MM.1S (cell line): ENCODE data around the gene ADGRF1.

Experiments used
- DNase-seq: peaks from one replicate; pipeline ENCODE4 v3.0.0-alpha.2; 2015
- H2AFZ ChIP-seq: fragments of 300-600 bp; sonication (generic); 2 replicates; pipeline ENCODE4 v1.6.0; 2016; ENCODE audit warnings: antibody characterized with exemption, low read length
- H3F3A ChIP-seq: fragments of 300-600 bp; sonication (generic); 2 replicates; pipeline ENCODE4 v1.6.1; 2016; ENCODE audit warnings: mild to moderate bottlenecking, antibody characterized with exemption, low read length, moderate library complexity, mixed read lengths; ENCODE audit not compliant: insufficient read depth
- H3K27ac ChIP-seq: fragments of 300-600 bp; sonication (generic); 2 replicates; pipeline ENCODE4 v1.5.1; 2016; ENCODE audit warnings: mild to moderate bottlenecking, low read length
- H3K27me3 ChIP-seq: fragments of 300-600 bp; sonication (generic); replicated peaks from 2 replicates; pipeline ENCODE4 v1.6.0; 2016; ENCODE audit warnings: low read length; ENCODE audit not compliant: insufficient read depth
- H3K36me3 ChIP-seq: fragments of 300-600 bp; sonication (generic); replicated peaks from 2 replicates; pipeline ENCODE4 v1.6.1; 2016; ENCODE audit warnings: mild to moderate bottlenecking, low read length, mixed read lengths; ENCODE audit not compliant: insufficient read depth
- H3K4me1 ChIP-seq: fragments of 300-600 bp; sonication (generic); 2 replicates; pipeline ENCODE4 v1.6.1; 2016; ENCODE audit warnings: low read length, mixed read lengths
- H3K4me2 ChIP-seq: fragments of 300-600 bp; sonication (generic); 2 replicates; pipeline ENCODE4 v1.6.0; 2016; ENCODE audit warnings: low read depth, low read length
- H3K4me3 ChIP-seq: fragments of 300-600 bp; sonication (generic); 2 replicates; pipeline ENCODE4 v1.5.1; 2016; ENCODE audit warnings: low read length, mixed read lengths
- H3K79me2 ChIP-seq: fragments of 300-600 bp; sonication (generic); 2 replicates; pipeline ENCODE4 v1.6.1; 2016; ENCODE audit warnings: mixed run types, low read length, mixed read lengths
- H3K9ac ChIP-seq: fragments of 300-600 bp; sonication (generic); 2 replicates; pipeline ENCODE4 v1.6.1; 2016; ENCODE audit warnings: low read length, mixed read lengths
- H3K9me2 ChIP-seq: fragments of 300-600 bp; sonication (generic); replicated peaks from 2 replicates; pipeline ENCODE4 v1.6.1; 2016; ENCODE audit warnings: mild to moderate bottlenecking, low read length, mixed read lengths; ENCODE audit not compliant: insufficient read depth
- H3K9me3 ChIP-seq: fragments of 300-600 bp; sonication (generic); replicated peaks from 2 replicates; pipeline ENCODE4 v1.6.1; 2016; ENCODE audit warnings: mild to moderate bottlenecking, low read length, mixed read lengths; ENCODE audit not compliant: insufficient read depth
- H4K20me1 ChIP-seq: fragments of 300-600 bp; sonication (generic); 2 replicates; pipeline ENCODE4 v1.6.1; 2016; ENCODE audit warnings: mild to moderate bottlenecking, low read length, moderate library complexity, mixed read lengths; ENCODE audit not compliant: insufficient read depth
- CTCF ChIP-seq: fragments of 300-600 bp; sonication (generic); IDR thresholded peaks from 2 replicates; pipeline ENCODE4 v1.5.1; 2016; ENCODE audit warnings: antibody characterized with exemption, low read length, mixed read lengths
- EZH2 ChIP-seq: fragments of 300-600 bp; sonication (generic); optimal IDR thresholded peaks from 2 replicates; pipeline ENCODE3; 2017; ENCODE audit warnings: low read depth, mild to moderate bottlenecking, antibody characterized with exemption, low read length, mixed read lengths
- EZH2phosphoT487 ChIP-seq: fragments of 300-600 bp; sonication (generic); IDR thresholded peaks from 2 replicates; pipeline ENCODE4 v1.6.1; 2018; ENCODE audit warnings: antibody characterized with exemption, low read length

ADGRF1 gene

GRCh38 chr6:46972531-46972930 lies 69.6 kb downstream of the ADGRF1 start:
- Histone ChIP-seq H4K20me1 (no peaks in the 10 kb centered on the region), H3K9me2 (no peaks in the 10 kb centered on the region), H3K9ac (no peak overlapping the region), H3K9me3 (no peaks in the 10 kb centered on the region), H3K27ac (no peak overlapping the region), H3K4me3 (no peak overlapping the region), H3F3A (no peaks in the 10 kb centered on the region), H2AFZ (no peak overlapping the region), H3K79me2 (no peaks in the 10 kb centered on the region), H3K27me3 (no peaks in the 10 kb centered on the region), H3K4me2 (no peak overlapping the region), H3K4me1 (no peaks in the 10 kb centered on the region), H3K36me3 (no peaks in the 10 kb centered on the region)
- TF ChIP-seq EZH2 (no peak), CTCF (no peak), EZH2phosphoT487 (no peak)
- no peak for DNase-seq

GRCh38 chr6:46969206-46969605 lies 72.9 kb downstream of the ADGRF1 start:
- Histone ChIP-seq H3K27ac (no peak overlapping the region), H3F3A (no peaks in the 10 kb centered on the region), H4K20me1 (no peaks in the 10 kb centered on the region), H3K4me3 (no peak overlapping the region), H3K9me2 (no peaks in the 10 kb centered on the region), H3K36me3 (no peaks in the 10 kb centered on the region), H3K79me2 (no peaks in the 10 kb centered on the region), H3K4me2 (no peak overlapping the region), H3K9me3 (no peaks in the 10 kb centered on the region), H3K27me3 (no peaks in the 10 kb centered on the region), H2AFZ (no peak overlapping the region), H3K4me1 (no peaks in the 10 kb centered on the region), H3K9ac (no peak overlapping the region)
- DNase-seq, result no peak
- no peak for TF ChIP-seq EZH2

GRCh38 chr6:46967826-46968349 lies 74.2 kb downstream of the ADGRF1 start:
- Histone ChIP-seq H2AFZ (no peak overlapping the region), H3K4me3 (no peak overlapping the region), H3K4me1 (no peaks in the 10 kb centered on the region), H3K27ac (no peak overlapping the region), H3K27me3 (no peaks in the 10 kb centered on the region), H4K20me1 (no peaks in the 10 kb centered on the region), H3F3A (no peaks in the 10 kb centered on the region), H3K79me2 (no peaks in the 10 kb centered on the region), H3K4me2 (no peak overlapping the region), H3K9ac (no peak overlapping the region), H3K36me3 (no peaks in the 10 kb centered on the region), H3K9me2 (no peaks in the 10 kb centered on the region), H3K9me3 (no peaks in the 10 kb centered on the region)
- TF ChIP-seq EZH2phosphoT487 (no peak), CTCF (no peak), EZH2 (no peak)
- no peak for DNase-seq

- Histone ChIP-seq H4K20me1 (no peaks in the 10 kb centered on the region), H3K9me3 (no peaks in the 10 kb centered on the region)
These were observed 77.2 kb downstream of the ADGRF1 start for GRCh38 chr6:46964716-46965519.

More at GRCh38 chr6:46964716-46965519, 77.2 kb downstream of the ADGRF1 start:
- no peak overlapping the region for H3K4me2 ChIP-seq
- TF ChIP-seq EZH2 (no peak), CTCF (no peak), EZH2phosphoT487 (no peak)
- H3K4me1 ChIP-seq, result no peaks in the 10 kb centered on the region
- H3K27me3 ChIP-seq, result no peaks in the 10 kb centered on the region
- H3K9me2 ChIP-seq, result no peaks in the 10 kb centered on the region
- H3K9ac ChIP-seq, result no peak overlapping the region
- no peaks in the 10 kb centered on the region for H3F3A ChIP-seq
- no peak for DNase-seq
- H3K79me2 ChIP-seq, result no peaks in the 10 kb centered on the region
- H3K27ac ChIP-seq, result no peak overlapping the region
- H3K4me3 ChIP-seq, result no peak overlapping the region
- no peak overlapping the region for H2AFZ ChIP-seq
- H3K36me3 ChIP-seq, result no peaks in the 10 kb centered on the region
